Spinal cord (tissue), 10 donors: Measurements from ENCODE around the gene PSMC3IP. TPM values are rescaled to one million over a fixed set of nuclear protein-coding genes. Genes with fewer than 3 reads are reported as not detected.
"Not testable (repeated sequence)": the region's sequence is repeated elsewhere in the genome, so short reads cannot be mapped to it uniquely, and the experiment has no call there.

Experiments used
- DNase-seq, 6 donors: peaks; one replicate each; pipeline versions ENCODE4 v3.0.0 to v3.0.0-alpha.2; 2013 to 2015; ENCODE audit warnings: low spot score in 6 of 6, low read depth in 4 of 6
- H3K27ac ChIP-seq: one replicate; pipeline ENCODE4 v1.5.1; 2013; ENCODE audit warnings: low read depth, low read length, control low read depth
- H3K27me3 ChIP-seq: one replicate; pipeline ENCODE4 v1.6.1; 2013; ENCODE audit warnings: low read length; ENCODE audit not compliant: control insufficient read depth, insufficient read depth
- H3K36me3 ChIP-seq: one replicate; pipeline ENCODE4 v1.6.1; 2013; ENCODE audit warnings: low read length; ENCODE audit not compliant: control insufficient read depth, insufficient read depth
- H3K4me1 ChIP-seq: one replicate; pipeline ENCODE4 v1.6.1; 2013; ENCODE audit warnings: low read length; ENCODE audit not compliant: control insufficient read depth, insufficient read depth
- H3K4me3 ChIP-seq: one replicate; pipeline ENCODE4 v1.5.1; 2013; ENCODE audit warnings: low read depth, low read length, control low read depth
- H3K9me3 ChIP-seq: one replicate; pipeline ENCODE4 v1.6.1; 2013; ENCODE audit warnings: low read length; ENCODE audit not compliant: control insufficient read depth, insufficient read depth
- WGBS: methylation state at CpG from one replicate; pipeline ENCODE4 v1.1.5; 2013; ENCODE audit warnings: missing lambda C conversion rate; ENCODE audit not compliant: insufficient coverage; 5-methylcytosine and 5-hydroxymethylcytosine counted together
- polyA plus RNA-seq, 2 donors: library from polyadenylated mRNA; unstranded; fragments of 120-200 nt; gene quantifications; one replicate each; pipeline ENCODE4 v1.2.1, GENCODE V29; 2013; ENCODE audit not compliant: insufficient read length in 2 of 2
- total RNA-seq, 2 donors: library from RNA; depleted of rRNA in 1 of 2; stranded (reverse); fragments of 120-200 nt in 1 of 2; fragments of >200 nt in 1 of 2; gene quantifications; one replicate each; pipeline versions ENCODE4 v1.2.3 to v1.2.4, GENCODE V29; 2013 to 2014
- donor health status: healthy.

The PSMC3IP gene
- total and polyA plus RNA-seq, 4 donors = 5.9 to 24.1 (median 14.1) TPM

DNA sequence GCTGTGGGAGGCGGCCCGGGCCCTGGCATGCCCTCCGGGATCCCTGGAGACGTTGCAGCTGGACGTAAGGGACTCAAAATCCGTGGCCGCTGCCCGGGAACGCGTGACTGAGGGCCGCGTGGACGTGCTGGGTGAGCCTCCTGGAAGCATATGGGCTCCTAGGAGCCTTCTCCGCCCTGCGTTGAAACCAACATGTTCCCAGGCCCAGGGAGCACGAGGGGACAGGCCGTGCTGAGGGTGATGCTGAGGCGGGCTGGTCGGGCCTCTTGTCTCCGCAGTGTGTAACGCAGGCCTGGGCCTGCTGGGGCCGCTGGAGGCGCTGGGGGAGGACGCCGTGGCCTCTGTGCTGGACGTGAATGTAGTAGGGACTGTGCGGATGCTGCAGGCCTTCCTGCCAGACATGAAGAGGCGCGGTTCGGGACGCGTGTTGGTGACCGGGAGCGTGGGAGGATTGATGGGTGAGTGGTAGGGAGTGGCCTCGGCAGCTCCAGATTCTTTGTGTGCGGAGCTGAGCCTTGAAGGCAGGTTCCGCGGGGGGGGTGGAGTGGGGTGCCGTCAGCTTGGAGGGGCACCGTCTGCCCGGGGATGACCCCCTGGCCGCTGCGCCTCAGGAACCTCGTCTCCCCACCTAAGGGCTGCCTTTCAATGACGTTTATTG, 24.2 kb downstream of the PSMC3IP start:
- DNase-seq = no peak
- Histone ChIP-seq H3K27me3 (no peaks in the 10 kb centered on the region), H3K27ac (no peak overlapping the region), H3K4me3 (no peak overlapping the region), H3K9me3 (no peaks in the 10 kb centered on the region), H3K36me3 (peaks cover 23% of the 10 kb centered on the region), H3K4me1 (peaks cover 47% of the 10 kb centered on the region)
- WGBS = 72% methylated on average over 44 of the region's 45 CpGs

DNA sequence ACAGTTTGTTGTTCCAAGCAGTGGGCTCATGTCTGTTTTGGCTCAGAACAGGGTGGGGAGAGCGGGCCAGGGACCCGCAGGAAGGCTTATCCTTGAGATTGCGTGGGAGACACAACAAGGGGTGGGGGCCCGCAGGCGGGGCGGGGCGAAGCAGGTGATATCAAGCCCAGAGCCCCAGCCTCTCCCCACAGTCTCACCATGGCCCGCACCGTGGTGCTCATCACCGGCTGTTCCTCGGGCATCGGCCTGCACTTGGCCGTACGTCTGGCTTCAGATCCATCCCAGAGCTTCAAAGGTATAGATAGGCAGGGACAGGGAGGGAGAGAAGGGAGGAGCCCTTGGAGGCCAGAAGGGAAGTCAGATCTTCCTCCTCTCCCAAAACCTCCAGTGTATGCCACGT, 24.8 kb downstream of the PSMC3IP start, which contains the start of gene HSD17B1:
TSS of gene HSD17B1 (plus strand) at position 188 of the 400 bp plus-strand sequence. CDS start at position 199, 11 bp downstream.
- H3K4me3 ChIP-seq = peak within 1 kb of the TSS; percentile 74
- H3K27me3 ChIP-seq, DNase-seq, H3K27ac ChIP-seq, H3K9me3 ChIP-seq: not testable (repeated sequence)
- 100% methylated on average over 5 of the region's 15 CpGs for WGBS
- peaks cover 52% of the 10 kb centered on the region for H3K4me1 ChIP-seq
- H3K36me3 ChIP-seq = peaks cover 26% of the 10 kb centered on the region

DNA sequence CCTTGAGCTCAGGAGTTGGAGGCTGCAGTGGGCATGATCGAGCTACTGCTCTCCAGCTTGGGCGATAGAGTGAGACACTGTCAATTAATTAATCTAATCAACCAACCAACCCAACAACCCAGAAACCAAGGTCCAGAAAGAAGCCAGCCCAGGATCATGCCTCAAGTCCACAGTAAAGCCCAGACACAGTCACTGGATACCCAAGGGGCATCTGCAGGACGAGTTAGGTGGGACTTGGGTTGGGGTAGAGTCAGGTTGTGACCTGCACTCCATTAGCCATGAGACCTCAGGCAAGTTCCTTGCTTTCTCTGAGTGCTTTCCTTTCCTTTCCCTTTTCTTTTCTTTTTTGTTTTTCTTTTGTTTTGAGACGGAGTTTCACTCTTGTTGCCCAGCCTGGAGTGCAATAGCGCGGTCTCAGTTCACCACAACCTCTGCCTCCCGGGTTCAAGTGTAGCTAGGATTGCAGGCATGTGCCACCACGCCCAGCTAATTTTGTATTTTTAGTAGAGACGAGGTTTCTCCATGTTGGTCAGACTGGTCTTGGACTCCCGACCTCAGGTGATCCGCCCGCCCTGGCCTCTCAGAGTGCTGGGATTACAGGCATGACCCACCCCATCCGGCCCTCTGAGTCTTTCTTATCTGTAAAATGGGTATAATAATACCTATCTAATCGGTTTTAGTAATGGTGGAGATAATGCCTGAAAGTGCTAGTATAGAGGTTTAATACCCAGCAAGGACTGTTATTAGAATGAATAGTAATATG, 28.4 kb downstream of the PSMC3IP start:
- 78% methylated on average over 7 of the region's 14 CpGs for WGBS

DNA sequence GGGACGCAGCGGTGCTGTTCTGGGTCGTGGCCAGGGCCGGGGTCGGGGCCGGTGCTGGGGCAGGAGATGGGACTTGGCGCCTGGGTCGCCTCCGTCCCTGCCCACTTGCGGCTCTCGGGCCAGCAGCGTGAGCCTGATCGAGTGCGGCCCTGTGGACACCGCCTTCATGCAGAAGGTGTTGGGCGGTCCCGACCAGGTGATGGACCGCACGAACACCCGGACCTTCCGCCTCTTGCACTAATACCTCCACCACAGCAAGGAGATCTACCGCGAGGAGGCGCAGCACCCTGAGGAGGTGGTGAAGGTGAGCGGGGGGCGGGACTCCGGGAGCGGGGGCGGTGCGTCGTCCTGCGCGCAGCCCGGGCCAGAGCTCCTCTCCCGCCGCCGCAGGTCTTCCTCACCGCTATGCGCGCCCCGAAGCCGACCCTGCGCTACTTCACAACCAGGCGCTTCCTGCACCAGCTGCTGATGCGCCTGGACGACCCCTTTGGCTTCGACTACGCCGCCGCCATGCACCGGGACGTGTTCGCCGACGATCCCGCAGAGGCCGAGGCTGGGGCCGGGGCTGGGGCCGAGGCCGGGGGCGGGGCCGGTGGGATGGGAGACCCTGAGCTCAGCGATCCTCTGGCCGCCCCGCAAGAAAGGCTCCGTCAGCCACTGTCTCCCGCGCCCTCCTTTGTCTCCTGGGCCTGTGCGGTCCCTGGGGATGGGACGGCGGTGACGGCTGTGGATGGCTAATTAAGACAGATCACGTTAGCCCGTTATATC, 29.3 kb downstream of the PSMC3IP start:
- peak in 2 of 6 donors; percentile 72 to 90 for DNase-seq
- H3K27me3 ChIP-seq = no peaks in the 10 kb centered on the region
- H3K4me3 ChIP-seq = peak overlapping the region; percentile 29
- peaks cover 38% of the 10 kb centered on the region for H3K36me3 ChIP-seq
- no peaks in the 10 kb centered on the region for H3K9me3 ChIP-seq
- 7% methylated on average over 65 of the region's 74 CpGs for WGBS
- peaks cover 25% of the 10 kb centered on the region for H3K4me1 ChIP-seq
- no peak overlapping the region for H3K27ac ChIP-seq

More for the DNA sequence above, 28.4 kb downstream of the PSMC3IP start:
- no peaks in the 10 kb centered on the region for H3K9me3 ChIP-seq
- no peak for DNase-seq
- no peaks in the 10 kb centered on the region for H3K27me3 ChIP-seq
- H3K4me1 ChIP-seq = peaks cover 34% of the 10 kb centered on the region
- no peak overlapping the region for H3K27ac ChIP-seq
- H3K4me3 ChIP-seq = no peak overlapping the region
- H3K36me3 ChIP-seq = peaks cover 38% of the 10 kb centered on the region

DNA sequence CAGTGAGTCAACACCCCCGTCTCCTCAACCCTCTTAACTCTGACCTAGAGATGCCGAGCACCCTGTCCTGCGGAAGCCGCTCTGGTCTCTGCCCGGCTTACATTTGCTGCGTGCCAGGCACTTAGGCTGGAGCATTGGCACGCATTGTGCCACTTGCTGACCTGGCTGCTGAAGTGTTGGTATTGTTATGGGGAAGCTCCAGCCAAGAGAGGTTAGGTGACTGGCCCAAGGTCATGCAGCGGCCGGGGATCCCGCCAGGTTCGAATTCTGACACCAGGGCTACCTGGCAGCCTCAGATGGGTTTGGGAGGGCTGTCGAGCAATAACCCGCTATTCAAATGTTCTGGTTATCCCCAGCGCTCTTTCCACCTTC, 29.8 kb downstream of the PSMC3IP start:
- no peak overlapping the region for H3K4me3 ChIP-seq
- 87% methylated on average over 11 of the region's 14 CpGs for WGBS
- no peaks in the 10 kb centered on the region for H3K9me3 ChIP-seq
- peaks cover 20% of the 10 kb centered on the region for H3K4me1 ChIP-seq
- peaks cover 38% of the 10 kb centered on the region for H3K36me3 ChIP-seq
- DNase-seq = no peak
- H3K27me3 ChIP-seq = no peaks in the 10 kb centered on the region
- H3K27ac ChIP-seq = no peak overlapping the region

DNA sequence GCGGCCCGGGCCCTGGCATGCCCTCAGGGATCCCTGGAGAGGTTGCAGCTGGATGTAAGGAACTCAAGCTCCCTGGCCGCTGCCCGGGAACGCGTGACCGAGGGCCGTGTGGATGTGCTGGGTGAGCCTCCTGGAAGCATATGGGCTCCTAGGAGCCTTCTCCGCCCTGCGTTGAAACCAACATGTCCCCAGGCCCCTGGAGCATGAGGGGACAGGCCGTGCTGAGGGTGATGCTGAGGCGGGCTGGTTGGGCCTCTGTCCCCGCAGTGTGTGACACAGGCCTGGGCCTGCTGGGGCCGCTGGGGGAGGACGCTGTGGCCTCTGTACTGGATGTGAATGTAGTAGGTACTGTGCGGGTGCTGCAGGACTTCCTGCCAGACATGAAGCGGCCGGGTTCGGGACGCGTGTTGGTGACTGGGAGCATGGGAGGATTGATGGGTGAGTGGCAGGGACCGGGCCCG, 30.5 kb downstream of the PSMC3IP start:
- Histone ChIP-seq H3K4me3 (no peak overlapping the region), H3K27me3 (no peaks in the 10 kb centered on the region), H3K36me3 (peaks cover 41% of the 10 kb centered on the region), H3K9me3 (no peaks in the 10 kb centered on the region), H3K27ac (no peak overlapping the region), H3K4me1 (peaks cover 17% of the 10 kb centered on the region)
- DNase-seq = no peak
- 86% methylated on average over 19 of the region's 23 CpGs for WGBS

DNA sequence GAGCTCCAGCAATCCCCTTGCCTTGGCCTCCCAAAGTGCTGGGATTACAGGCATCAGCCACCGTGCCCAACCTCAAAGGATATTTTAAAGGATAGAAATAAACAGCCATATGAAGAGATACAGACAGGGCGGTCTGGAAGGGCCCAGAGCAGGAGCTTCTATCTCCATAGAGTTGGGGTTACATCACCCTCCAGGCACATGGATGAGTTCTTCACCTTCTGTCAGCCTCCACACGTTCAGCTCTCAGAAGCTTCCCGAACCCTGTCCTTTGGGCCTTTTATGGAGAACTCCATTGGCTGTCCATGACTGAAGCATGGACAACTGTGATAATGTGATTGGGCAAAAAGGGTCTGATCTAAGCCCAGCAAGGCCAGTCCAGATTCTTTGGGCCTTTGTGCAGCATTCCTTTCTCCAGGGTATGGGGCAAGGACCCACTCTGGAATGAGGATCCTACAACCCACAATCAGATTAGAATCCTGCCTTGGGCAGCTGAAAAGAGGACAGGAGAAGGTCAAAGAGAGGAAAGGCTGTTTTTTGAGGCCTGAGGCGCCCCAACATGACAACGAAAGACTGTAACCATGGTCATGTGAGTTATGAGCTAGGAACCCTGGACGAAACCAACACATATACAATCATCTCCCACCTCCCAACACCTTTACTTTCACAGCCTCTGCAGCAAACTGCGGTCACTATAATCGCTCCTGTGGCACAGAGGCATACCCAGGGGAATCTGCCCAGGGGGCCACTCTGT, 31.6 kb downstream of the PSMC3IP start:
- DNase-seq, H3K9me3 ChIP-seq, H3K4me3 ChIP-seq, H3K27me3 ChIP-seq, H3K27ac ChIP-seq: not testable (repeated sequence)
- 92% methylated on average over 2 of the region's 9 CpGs for WGBS
- Histone ChIP-seq H3K36me3 (peaks cover 50% of the 10 kb centered on the region), H3K4me1 (peaks cover 17% of the 10 kb centered on the region)

DNA sequence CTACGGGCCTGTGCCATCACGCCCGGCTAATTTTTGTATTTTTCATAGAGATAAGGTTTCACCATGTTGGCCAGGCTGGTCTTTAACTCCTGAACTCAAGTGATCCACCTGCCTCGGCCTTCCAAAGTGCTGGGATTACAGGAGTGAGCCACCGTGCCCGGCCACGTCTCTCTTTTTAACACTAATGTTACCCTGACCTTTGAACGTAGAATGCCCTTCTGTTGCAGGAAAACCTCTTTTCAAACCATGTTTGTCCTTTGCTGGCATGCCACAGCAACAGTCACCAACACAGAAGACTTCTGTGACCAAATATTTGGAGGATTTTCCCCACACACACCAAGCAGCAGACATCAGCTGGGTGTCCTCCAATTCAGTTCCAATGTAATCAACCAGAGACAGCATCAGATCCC, 32.6 kb downstream of the PSMC3IP start:
- Histone ChIP-seq H3K27me3 (no peaks in the 10 kb centered on the region), H3K4me1 (peaks cover 17% of the 10 kb centered on the region), H3K9me3 (no peaks in the 10 kb centered on the region), H3K27ac (no peak overlapping the region), H3K4me3 (no peak overlapping the region), H3K36me3 (peaks cover 55% of the 10 kb centered on the region)
- DNase-seq = no peak
- WGBS = 72% methylated on average over 8 of the region's 8 CpGs
